ENCODE results near the gene ZNF524. TPM values are rescaled to one million over a fixed set of nuclear protein-coding genes. Genes with fewer than 3 reads are reported as not detected.

Gene ZNF524
- total and polyA plus RNA-seq, 9 of the 15 experiments (the other 6 are each of a cell fraction or from before 2014, with no cell fraction given), result 0.08 to 15.6 (median 2.9) TPM

GRCh38 chr19:55599468-55599841, 633 bp upstream of the ZNF524 start, which contains the start of gene FIZ1 (continued):
- peak; percentile 70 to 77; a peak in 1 of 4 replicates for TF ChIP-seq ETV6 (IDR thresholded peaks at IDR 0.05; ENCODE audit: borderline replicate concordance in 1 of 2, low read depth in 2 of 2, low read length in 1 of 2)
- no peak for TF ChIP-seq ETV6 (CRISPR knock-in tag; IDR thresholded peaks at IDR 0.05; ENCODE audit: borderline replicate concordance)
- TF ChIP-seq OTX1 (CRISPR knock-in tag; IDR thresholded peaks at IDR 0.05), result no peak
- TF ChIP-seq ELF4 (CRISPR knock-in tag; IDR thresholded peaks at IDR 0.05), result no peak
- TF ChIP-seq ARID2 (IDR thresholded peaks at IDR 0.05), result no peak
- no peak for TF ChIP-seq PHF21A (IDR thresholded peaks at IDR 0.05; ENCODE audit: borderline replicate concordance, low read depth)
- no peak for TF ChIP-seq ATF1 (CRISPR knock-in tag; IDR thresholded peaks at IDR 0.05)
- TF ChIP-seq ATF1 (tag; IDR thresholded peaks at IDR 0.05), result peak; percentile 95
- no peak for TF ChIP-seq ZNF197 (CRISPR knock-in tag; IDR thresholded peaks at IDR 0.05; ENCODE audit: low read depth)
- TF ChIP-seq YY1 (IDR thresholded peaks at IDR 0.05; ENCODE audit: borderline replicate concordance in 1 of 3, control insufficient read depth in 1 of 3, extremely low read depth in 1 of 3, insufficient read depth in 3 of 3, insufficient read length in 1 of 3, insufficient replicate concordance in 2 of 3, low read depth in 1 of 3, low read length in 2 of 3), result peak in 2 of 3 experiments; percentile 91 to 93
- no peak for TF ChIP-seq RBM15 (IDR thresholded peaks at IDR 0.05; ENCODE audit: insufficient read depth, low read length)
- no peak for TF ChIP-seq NCOA2 (IDR thresholded peaks at IDR 0.05; ENCODE audit: partially characterized antibody in 2 of 2)
- TF ChIP-seq ZNF140 (CRISPR knock-in tag; IDR thresholded peaks at IDR 0.05), result no peak
- TF ChIP-seq NR3C1 (CRISPR knock-in tag; IDR thresholded peaks at IDR 0.05), result no peak
- TF ChIP-seq MTA1 (IDR thresholded peaks at IDR 0.05; ENCODE audit: borderline replicate concordance), result no peak
- TF ChIP-seq ZKSCAN1 (IDR thresholded peaks at IDR 0.05; ENCODE audit: low read depth, low read length), result peak; percentile 12; the same call in 1 of the 2 replicates
- no peak for TF ChIP-seq SMARCE1 (IDR thresholded peaks at IDR 0.05)
- TF ChIP-seq MAFK (IDR thresholded peaks at IDR 0.05; ENCODE audit: low read length), result no peak
- TF ChIP-seq, protein P1, sequence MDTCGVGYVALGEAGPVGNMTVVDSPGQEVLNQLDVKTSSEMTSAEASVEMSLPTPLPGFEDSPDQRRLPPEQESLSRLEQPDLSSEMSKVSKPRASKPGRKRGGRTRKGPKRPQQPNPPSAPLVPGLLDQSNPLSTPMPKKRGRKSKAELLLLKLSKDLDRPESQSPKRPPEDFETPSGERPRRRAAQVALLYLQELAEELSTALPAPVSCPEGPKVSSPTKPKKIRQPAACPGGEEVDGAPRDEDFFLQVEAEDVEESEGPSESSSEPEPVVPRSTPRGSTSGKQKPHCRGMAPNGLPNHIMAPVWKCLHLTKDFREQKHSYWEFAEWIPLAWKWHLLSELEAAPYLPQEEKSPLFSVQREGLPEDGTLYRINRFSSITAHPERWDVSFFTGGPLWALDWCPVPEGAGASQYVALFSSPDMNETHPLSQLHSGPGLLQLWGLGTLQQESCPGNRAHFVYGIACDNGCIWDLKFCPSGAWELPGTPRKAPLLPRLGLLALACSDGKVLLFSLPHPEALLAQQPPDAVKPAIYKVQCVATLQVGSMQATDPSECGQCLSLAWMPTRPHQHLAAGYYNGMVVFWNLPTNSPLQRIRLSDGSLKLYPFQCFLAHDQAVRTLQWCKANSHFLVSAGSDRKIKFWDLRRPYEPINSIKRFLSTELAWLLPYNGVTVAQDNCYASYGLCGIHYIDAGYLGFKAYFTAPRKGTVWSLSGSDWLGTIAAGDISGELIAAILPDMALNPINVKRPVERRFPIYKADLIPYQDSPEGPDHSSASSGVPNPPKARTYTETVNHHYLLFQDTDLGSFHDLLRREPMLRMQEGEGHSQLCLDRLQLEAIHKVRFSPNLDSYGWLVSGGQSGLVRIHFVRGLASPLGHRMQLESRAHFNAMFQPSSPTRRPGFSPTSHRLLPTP (IDR thresholded peaks at IDR 0.05; ENCODE audit: borderline replicate concordance, extremely low read depth, insufficient read length), result no peak
- TF ChIP-seq U2AF2 (optimal IDR thresholded peaks at IDR 0.05; ENCODE audit: low read depth, low read length), result no peak
- TF ChIP-seq MED1 (CRISPR knock-in tag; IDR thresholded peaks at IDR 0.05; ENCODE audit: borderline replicate concordance), result no peak
- peak; percentile 18 for TF ChIP-seq PCBP1 (IDR thresholded peaks at IDR 0.05; ENCODE audit: low read depth, low read length, poor library complexity, severe bottlenecking)
- no peak for TF ChIP-seq MIER1 (IDR thresholded peaks at IDR 0.05; ENCODE audit: low read depth)
- no peak for TF ChIP-seq MAFF (IDR thresholded peaks at IDR 0.05; ENCODE audit: low read length)
- no peak for TF ChIP-seq BHLHE40 (IDR thresholded peaks at IDR 0.05; ENCODE audit: low read length)
- no peak for TF ChIP-seq ZNF41 (CRISPR knock-in tag; conservative IDR thresholded peaks at IDR 0.05)
- no peak for TF ChIP-seq CEBPB (tag; IDR thresholded peaks at IDR 0.05)
- TF ChIP-seq ZSCAN29 (IDR thresholded peaks at IDR 0.05), result no peak
- TF ChIP-seq ESRRA (IDR thresholded peaks at IDR 0.05; ENCODE audit: borderline replicate concordance, low read depth), result peak; percentile 32; the same call in 1 of the 2 replicates
- TF ChIP-seq ETV5 (CRISPR knock-in tag; IDR thresholded peaks at IDR 0.05; ENCODE audit: low read depth), result no peak
